ENCODE results near the gene SNED1.
A peak's percentile ranks its signal among the peaks of the same experiment; 100 is the strongest.
"Not testable (repeated sequence)": the region's sequence is repeated elsewhere in the genome, so short reads cannot be mapped to it uniquely, and the experiment has no call there.

SNED1 gene

DNA sequence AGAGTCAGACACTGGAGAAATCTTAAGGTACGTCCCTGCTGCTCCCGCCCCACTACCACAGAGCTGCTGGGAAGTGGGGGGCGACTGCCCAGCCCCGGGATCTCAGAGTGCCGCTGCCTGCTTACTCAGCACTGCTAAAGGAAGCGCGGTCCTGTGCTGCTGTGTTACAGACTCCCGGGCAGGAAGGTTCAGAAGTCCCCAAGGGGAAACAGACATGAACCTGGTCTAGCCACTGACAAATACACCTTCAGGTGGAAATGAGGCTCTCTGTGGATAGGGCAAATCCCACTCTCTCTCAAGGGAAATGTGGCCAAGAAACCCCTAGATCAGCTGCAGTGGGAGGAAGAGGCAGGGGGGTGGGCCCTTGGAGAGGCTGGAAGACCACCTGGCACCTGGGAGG is 90.0 kb downstream of the SNED1 start:
- no peak for DNase-seq

DNA sequence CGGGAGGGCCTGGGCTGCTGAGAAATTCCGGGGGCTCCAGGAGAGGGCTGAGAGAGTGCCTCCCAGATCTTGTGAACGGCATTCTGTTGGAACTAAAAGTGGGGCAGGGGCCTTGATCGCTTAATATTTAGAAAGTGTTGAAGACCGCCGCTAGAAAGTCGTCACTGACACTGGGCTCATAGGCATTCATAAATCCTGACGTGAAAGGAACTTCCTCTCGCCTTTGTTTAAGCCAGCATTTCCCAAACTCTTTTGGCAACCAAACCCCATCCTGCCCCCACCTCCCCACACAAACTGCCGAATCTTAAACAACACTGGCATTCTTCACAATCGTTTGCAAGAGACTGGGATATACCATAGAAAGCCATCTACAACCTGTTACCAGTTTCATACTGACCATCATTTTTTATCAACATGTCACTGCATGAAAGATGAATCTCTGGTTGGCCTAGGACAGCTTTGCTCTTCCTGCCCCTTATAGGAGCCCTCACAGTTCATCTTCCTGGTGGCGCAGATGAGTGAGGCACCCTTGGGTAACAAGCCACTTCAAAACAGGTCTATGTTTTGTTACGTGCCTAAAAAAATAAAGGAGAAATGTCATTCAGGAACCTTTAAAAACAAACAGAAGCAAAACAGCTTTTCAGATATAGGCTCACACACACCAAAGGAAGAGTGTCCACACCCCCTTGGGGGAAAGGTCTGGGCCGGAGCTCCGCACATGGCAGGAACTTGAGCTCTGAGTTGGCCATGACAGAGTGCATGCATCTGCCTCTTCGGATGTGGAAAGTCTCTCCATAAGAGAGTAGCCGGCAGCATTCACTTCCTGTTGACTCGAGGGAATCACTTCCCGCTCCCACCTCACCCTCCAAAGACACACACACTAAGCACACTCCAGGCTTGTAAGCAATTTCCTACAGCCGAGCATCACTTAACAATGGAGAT is 90.6 kb downstream of the SNED1 start:
- DNase-seq = no peak

DNA sequence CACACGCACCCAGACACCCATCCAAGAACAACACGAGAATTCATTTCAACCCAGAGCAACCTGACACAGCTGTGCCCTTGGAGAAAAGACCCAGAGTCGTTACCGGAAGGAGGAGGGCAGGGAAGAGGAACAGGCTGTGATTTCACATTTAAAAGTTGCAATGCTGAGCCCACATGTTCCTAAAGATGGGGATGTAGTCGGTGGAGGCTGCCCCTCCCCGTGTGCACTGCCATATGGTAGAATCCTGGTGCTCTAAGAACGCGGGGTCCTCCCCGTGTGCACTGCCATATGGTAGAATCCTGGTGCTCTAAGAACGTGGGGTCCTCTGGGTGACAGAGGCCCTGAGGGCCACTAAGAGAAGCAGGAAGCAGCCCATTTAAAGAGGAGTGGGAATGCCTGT is 92.8 kb downstream of the SNED1 start:
- no peak for DNase-seq

DNA sequence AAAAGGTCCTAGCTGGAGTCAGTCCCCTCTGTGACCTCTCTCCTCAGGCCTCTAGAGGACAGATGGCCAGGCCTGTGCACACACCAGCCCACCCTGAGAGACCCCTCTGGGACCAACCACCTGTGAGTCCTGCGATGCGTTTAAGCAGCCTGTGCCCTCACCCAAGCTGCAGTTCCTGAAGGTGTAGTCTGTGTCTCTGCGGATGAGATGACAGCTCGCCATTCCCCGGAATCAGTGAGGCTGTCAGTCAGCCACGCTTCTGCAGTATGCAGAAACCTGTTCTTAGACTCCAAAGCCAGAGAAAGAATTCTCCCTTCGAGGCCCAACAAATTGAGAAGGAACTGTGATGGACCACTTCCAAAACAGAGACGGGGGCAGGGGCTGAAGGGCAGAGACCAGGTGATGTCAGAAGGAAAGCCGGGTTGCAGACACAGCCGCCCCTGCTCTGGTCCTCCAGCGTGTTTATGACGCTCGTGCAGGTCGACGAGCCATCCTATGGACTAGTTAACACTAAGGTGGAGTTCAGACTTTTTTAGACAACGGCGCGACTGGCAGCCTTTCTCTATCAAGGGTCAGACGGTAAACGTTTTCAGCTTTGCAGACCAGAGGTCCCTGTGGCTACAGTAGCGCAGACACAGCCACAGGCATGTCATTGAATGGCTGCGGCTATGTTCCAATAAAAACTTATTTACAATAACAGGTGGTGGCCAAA is 93.5 kb downstream of the SNED1 start:
- DNase-seq = no peak

DNA sequence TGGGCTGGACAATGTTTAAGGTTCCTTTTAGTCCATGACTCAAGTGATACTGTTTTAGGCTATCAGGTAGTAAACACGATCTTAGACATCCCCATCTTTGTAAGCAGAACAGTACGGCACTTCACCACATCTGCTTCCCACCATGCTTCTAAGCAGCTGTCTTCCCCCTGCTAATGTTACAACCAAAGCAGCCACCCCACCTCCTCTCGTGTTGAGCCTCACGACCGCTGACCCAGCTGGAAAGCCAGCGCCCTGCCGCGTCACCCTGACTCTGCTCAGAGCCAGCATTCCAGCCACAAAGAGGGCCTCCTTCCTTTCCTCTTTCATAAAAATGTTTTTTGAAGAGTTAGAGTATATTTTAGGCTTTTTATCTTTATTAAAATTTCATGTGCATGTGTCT is 94.3 kb downstream of the SNED1 start:
- DNase-seq = no peak

DNA sequence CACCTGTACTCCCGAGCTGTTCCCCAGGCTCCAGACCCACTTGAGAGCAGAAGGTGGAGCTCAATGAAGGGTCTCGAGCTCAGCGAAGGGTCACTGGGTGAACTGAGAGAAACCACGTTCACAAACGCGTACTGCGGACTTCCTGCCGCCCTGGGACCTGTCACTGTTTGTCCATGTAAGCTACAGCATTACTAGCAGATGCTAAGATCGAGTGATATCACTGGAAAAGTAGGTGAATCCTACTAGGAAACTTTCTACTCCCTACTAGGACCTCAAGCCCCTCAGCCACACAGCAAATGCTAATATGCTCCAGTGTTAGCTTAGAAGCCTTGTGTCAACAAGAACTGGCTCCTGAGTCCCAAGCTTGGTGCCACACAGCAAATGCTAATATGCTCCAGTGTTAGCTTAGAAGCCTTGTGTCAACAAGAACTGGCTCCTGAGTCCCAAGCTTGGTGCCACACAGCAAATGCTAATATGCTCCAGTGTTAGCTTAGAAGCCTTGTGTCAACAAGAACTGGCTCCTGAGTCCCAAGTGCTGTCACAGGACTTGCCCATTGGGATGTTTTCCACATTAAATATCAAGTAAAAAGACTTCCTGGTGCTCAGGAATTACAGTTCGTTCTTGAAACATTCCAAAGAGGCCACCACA is 94.8 kb downstream of the SNED1 start:
- not testable (repeated sequence) for DNase-seq

DNA sequence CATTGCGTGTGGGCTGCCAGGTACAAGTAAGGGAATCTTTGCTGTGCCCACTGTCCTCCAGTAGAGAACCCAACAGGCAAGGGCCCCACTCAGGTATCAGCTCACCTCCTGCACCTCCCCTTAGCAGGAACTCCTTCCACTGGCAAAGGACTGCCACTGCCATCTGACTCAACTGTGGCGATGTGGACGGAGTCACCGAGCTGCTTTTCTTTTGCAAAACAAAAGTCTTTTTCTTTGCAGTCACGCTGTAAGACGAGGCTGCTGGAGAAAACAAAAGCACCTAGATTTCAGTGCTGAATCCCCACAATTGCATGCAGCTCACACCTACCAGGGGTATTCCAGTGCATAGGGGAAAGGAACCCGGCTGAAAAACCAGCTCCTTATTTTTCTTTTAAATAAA is 95.8 kb downstream of the SNED1 start:
- no peak for DNase-seq

DNA sequence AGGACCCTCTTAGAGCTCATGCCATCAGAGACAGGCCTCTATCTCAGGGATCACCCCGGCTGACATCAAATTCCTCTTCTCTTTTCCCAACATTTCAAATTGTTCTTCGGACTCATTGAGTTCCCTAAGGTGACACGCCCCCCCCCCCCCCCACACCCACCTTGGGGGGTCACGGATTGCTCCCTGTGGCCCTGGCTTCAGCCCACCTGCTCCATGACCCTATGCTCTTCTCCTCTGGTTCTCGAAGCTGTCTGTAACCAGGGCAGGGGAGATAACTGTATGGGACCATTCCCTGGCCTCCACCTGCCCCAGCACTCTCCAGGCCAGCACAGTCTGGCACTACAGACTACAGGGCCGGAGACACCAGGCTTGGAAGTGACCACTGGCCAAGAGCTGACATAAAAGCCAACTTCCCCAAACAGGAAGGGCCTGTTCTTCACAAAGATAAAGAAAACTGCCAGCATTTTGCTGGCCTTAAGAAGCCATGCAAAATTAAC is 96.6 kb downstream of the SNED1 start:
- no peak for DNase-seq

DNA sequence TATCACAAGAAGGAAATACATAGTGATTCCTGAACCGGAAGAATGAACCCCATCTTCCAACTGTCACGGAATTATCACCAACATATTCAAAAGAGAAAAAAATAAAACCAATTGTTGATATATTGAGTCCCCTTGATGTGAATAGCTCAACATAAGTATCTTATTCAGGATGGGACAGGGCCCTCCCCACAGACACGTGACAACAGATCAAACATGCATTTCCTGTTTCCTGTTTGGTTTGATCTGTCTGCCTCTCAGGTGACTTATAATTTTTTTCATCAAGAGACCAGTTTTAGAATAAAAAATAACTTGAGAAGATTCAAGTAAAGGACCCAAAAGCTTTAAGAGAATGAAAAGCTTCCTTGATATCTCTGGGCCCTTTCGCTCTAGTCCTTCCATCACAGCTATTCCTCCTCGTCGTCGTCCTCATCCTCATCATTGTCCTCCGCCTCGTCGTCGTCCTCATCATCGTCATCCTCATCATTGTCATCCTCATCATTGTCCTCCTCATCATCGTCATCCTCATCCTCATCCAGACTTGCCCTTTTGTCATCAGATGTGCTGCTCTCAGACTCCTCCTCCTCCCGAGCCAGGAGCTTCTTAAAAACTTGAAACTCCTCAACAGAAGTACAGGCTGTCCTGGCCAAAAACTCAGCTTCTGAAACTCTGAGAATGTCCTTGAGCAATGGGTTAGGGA is 97.3 kb downstream of the SNED1 start:
- no peak for DNase-seq

DNA sequence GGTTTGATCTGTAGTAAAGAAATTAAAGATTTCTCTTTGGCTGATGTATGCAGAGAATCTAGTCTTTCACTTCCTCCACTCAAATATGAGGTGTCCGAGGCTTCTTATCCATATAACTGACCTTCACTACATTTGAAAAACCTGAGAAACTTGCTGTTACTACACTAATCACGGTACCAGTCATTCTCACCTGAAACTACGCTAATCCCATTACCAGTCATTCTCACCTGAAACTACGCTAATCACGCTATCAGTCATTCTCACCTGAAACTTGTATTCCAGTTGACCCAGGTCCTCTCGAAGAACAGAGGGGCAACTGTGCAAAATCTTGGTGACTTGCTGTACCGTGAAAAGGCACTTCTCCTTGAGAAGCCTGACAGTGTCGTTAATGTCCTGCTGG is 98.6 kb downstream of the SNED1 start:
- DNase-seq = no peak

DNA sequence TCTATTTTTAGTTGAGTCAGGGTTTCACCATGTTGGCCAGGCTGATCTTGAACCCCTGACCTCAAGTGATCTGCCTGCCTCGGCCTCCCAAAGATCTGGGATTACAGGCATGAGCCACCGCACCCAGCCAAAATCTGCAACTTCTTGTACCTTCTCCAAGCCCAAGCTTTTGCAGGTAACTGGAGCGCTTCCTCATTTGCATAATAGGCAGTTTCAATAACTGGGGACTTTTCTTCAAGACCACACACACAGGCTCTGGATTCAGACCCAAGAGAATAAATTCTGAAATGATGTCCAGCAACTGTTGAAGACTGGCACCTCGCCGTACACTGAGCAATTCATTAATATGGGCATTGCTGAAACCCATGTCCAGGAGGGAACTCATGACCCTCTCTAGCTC is 100.8 kb downstream of the SNED1 start:
- DNase-seq = no peak

DNA sequence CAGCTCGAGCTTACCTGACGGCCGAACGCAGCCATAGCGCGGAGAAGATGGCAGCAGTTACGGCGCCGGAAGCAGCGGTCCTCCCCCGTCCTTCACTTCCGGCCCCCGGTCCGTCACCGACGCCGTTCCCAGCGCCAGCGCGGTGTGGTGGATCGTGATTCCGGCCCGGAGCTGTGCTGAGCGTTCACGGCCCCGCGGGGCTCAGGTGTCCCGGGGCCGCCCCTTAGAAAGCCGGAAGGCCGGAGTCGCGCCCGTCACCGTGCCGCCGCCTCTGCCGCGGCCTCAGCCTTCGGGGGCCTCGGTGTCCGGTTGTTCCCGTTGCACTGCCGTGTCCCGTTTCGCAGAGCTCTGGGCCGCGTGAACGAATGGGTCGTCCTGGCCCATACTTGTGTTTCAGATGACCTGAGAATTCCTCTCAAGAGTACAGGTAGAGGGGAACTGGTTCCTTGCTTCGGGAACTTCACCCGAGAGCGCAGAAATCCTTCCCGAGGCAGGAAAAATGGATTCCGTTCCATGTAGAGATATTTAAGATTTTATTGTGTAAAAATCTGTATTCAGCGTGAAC is 103.9 kb downstream of the SNED1 start, which contains the start of gene MTERF4:
Gene MTERF4 (minus strand): TSS at position 49 of the 565 bp plus-strand sequence. CDS start 14 bp downstream, at position 35.
- peak; percentile 95 for DNase-seq

DNA sequence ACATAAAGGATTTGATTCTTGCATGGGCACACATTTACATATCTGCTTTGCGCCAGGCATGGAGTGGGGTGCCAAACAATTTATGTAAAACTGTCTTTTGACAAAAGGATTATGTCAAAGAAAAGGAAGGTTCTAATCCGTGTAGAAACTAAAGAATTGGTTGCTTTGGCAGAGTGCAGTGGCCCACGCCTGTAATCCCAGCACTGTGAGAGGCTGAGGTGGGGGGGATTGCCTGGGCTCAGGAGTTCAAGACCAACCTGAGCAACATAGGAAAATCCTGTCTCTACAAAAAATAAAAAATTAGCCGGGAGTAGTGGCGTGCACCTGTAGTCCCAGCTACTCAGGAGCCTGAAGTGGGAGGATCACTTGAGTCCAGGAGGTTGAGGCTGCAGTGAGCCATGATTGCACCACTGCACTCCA is 104.8 kb downstream of the SNED1 start:
- no peak for DNase-seq

DNA sequence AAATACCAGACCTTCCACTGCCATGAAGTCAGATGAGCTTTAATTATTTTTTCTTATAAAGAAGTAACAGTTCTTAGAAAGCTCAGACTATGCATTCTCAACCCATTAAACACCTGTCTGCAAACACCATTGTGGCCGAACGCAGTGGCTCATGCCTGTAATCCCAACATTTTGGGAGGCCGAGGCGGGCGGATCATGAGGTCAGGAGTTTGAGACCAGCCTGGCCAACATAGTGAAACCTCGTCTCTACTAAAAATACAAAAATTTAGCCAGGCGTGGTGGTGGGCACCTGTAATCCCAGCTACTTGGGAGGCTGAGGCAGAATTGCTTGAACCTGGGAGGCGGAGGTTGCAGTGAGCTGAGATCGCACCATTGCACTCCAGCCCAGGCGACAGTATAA is 106.2 kb downstream of the SNED1 start:
- not testable (repeated sequence) for DNase-seq

DNA sequence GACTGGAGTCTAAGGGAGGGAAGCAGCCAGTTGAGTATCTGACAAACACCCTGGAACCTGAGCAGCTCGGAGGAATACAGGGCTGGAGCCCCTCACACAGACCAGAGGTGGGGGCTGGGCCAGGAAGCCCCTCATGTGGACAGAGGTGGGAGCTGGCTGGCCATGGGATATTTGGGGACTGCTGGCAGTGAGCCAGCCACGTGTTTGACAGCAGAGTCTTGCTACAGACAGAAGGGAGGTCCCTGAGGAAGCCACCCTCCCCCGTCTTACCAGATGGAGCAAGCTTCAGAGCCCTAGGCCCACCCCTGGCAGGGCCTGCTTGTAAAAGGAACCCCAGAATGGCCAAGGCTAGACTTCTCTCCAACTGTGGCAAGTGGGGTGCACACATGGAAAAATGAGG is 107.2 kb downstream of the SNED1 start:
- peak; percentile 53 for DNase-seq

DNA sequence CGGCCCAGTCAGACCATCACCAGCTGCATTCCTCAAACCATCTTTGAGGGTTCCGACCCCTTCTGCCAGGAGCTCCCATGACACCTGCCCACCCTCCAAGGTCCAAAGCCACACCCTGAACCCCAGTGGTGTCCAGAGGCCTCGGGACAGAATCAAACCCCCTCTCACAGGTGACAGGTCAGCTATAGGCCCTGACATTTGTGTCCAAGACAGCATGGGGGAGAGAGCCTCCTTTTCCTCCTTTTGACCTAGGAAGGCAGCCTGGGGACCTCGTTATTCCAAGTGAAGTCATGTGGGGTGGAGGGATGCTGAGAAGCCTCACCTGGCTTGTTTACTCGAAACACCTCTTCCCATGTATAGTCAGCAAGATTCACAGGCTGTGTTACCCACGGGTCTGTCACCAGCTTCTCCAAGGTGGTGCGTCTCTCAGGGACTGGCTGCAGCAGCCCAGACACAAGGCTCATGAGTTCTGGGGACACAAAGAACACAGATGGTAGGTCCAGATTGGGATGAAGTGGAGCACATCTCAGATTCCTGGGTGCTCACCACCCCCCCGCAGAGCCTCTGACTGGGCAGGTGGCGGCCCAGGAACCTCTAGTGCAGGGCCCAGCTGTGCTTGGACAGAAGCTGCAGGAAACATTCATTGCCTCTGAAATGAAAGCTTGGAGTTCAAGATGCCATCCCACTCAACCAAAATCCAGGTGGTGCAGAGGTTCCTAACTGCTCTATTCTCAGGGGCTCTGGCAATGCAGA is 108.8 kb downstream of the SNED1 start:
- DNase-seq = peak; percentile 47

DNA sequence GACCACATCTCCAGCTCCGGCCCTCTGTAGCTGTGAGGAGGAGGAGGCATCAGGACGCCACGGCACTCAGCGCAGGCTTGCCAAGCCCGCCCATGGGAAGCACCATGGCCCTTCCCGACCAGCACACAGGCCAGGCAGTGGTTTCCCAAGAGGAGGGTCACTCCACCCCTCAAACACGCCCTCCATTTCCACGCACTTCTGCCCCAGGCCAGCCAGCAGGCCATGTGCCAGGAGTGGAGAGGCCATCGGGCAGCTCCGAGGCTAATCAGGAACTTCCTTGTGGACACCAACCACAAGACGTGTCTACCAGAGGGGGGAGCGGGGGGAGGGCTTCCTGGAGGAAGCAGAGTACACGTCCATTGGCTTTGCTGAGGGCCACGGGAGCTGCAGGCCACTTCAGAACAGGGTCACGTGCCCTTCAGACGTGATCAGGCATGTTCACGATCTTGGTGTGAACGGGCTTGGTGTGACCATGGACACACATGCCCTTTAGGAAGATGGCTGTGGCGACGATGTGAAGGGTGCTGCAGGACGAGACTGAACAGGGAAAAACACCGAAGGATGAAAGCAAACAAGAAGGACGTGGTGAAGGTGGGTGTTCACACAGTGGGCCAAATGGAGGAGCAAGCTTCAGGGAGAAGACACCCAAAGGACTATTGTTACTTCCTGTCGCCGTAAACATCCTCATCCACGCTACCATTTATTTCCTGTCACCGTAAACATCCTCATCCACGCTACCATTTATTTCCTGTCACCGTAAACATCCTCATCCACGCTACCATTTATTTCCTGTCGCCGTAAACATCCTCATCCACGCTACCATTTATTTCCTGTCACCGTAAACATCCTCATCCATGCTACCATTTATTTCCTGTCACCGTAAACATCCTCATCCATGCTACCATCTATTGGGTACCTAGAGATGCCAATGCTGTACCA is 110.1 kb downstream of the SNED1 start:
- DNase-seq = no peak

DNA sequence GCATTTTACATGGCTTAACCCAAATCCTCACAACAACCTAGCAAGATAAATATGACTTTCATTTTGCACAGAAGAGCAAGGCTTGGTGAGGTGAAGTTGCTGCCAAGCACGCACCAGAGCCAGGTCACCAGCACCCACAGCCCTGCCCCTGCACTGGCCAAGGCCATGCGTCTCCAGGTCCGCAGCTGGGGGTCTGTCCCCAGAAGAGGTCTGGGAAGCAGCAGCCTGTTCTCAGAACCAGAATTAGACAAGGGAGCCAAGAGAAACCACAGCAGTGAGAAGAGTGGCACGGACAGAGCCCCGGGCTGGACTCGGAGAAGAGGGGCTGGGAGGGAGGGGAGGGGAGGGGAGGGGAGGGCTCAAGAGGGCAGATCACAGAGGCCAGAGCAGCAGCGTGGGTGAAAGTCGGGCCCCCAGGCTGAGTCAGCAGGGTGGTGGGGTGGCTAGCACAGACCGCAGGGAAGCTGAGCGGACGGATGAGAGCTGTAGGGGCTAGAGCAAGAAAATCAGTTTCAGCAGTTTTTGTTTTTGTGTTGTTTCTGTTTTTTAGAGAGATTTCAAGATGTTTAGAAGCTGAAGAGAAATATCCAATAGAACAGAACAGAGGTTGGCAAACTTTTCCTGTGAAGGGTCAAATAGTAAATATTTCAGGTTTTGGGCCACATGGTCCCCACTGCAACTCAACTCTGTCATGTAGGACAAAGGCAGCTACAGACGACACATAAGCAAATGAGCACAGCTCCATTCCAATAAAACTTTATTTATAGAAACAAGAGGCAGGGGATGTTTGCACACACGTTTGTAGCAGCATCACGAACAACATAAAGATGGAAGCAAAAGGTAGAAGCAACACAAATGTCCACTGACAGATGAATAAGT is 111.0 kb downstream of the SNED1 start:
- DNase-seq = peak; percentile 74

DNA sequence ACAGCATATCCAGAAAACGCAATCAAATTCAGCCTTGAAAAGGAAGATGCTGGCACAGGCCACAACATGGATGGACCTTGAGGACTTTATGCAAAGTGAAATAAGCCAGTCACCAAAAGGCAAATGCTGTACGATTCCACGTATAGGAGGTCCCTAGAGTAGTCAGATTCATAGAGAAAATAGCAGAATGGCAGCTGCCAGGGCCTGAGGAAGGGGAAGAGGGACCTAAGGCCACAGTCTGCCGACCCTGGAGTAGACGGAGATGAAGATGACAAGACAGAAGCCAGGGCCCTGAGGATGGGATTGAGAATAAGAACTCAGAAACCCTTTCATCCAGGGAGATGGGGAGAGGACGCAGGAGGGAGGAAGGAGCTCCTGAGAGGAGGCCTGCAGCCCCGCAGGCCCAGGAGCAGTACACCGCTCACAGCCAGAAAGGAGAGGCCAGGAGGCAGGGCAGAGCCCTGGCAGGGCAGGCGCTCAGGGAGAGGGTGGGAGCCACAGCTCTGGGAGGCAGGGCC is 111.7 kb downstream of the SNED1 start:
- DNase-seq = no peak

Data from activated CD8-positive, alpha-beta memory T cell treated with anti-CD3 and anti-CD28 coated beads, Interleukin-2, amount 50 U/mL, for 48 hours (primary cell).